Nephron (organoid): ENCODE data around the gene LAMTOR5.

Experiments used
- H3K27ac Mint-ChIP-seq, 3 experiments: 2 replicates each; pipeline ENCODE4 v1.8.0; 2020; ENCODE audit warnings: mixed read lengths in 3 of 3, mild to moderate bottlenecking in 2 of 3, moderate library complexity in 1 of 3
- H3K27me3 Mint-ChIP-seq: 2 replicates; pipeline ENCODE4 v1.8.0; 2021; ENCODE audit warnings: low read depth, mild to moderate bottlenecking, moderate library complexity, mixed read lengths
- H3K36me3 Mint-ChIP-seq: 2 replicates; pipeline ENCODE4 v1.8.0; 2020; ENCODE audit warnings: low read depth, mixed read lengths
- H3K4me1 Mint-ChIP-seq: 2 replicates; pipeline ENCODE4 v1.8.0; 2020; ENCODE audit warnings: mixed read lengths
- H3K4me3 Mint-ChIP-seq, 3 experiments: 2 replicates each; pipeline ENCODE4 v1.8.0; 2020; ENCODE audit warnings: mild to moderate bottlenecking in 3 of 3, mixed read lengths in 3 of 3, moderate library complexity in 2 of 3
- H3K9me3 Mint-ChIP-seq: 2 replicates; pipeline ENCODE4 v1.8.0; 2020; ENCODE audit warnings: mixed read lengths
- TF ChIP-seq, protein P1 (sequence below), 3 experiments: fragments of 200-600 bp; sonication (generic); IDR thresholded peaks; one replicate each; pipeline ENCODE4 v1.5.0; 2021; ENCODE audit warnings: antibody characterized with exemption in 3 of 3; ENCODE audit not compliant: unreplicated experiment in 3 of 3

The LAMTOR5 gene

DNA sequence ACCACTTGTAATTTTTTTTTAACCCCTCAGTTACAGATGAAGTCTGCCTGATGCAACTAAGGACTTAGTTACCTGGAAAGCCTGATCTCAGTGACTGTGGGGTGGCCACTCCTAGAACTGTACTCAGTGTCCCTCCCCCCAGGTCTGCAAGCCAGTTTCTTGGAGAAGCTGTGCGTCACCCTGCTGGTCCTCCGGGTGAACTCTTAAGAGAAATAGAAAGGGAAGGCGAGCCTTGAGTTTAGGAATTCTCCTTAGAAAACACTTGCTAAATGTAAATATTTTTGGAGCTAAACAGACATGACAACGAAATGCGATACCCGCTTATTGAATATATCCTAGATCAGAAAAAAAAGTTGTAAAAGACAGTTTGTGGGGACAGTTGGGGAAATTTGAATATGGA lies 17.4 kb downstream of the LAMTOR5 start:
- TF ChIP-seq, protein P1, sequence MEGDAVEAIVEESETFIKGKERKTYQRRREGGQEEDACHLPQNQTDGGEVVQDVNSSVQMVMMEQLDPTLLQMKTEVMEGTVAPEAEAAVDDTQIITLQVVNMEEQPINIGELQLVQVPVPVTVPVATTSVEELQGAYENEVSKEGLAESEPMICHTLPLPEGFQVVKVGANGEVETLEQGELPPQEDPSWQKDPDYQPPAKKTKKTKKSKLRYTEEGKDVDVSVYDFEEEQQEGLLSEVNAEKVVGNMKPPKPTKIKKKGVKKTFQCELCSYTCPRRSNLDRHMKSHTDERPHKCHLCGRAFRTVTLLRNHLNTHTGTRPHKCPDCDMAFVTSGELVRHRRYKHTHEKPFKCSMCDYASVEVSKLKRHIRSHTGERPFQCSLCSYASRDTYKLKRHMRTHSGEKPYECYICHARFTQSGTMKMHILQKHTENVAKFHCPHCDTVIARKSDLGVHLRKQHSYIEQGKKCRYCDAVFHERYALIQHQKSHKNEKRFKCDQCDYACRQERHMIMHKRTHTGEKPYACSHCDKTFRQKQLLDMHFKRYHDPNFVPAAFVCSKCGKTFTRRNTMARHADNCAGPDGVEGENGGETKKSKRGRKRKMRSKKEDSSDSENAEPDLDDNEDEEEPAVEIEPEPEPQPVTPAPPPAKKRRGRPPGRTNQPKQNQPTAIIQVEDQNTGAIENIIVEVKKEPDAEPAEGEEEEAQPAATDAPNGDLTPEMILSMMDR (IDR thresholded peaks at IDR 0.05; ENCODE audit: unreplicated experiment in 3 of 3): no peak
- Mint-ChIP-seq H3K9me3 (no peaks in the 10 kb centered on the region), H3K4me3 (peak overlapping the region; percentile 79 to 82 (median 81)), H3K27me3 (no peaks in the 10 kb centered on the region), H3K36me3 (peaks cover 9% of the 10 kb centered on the region), H3K27ac (peak overlapping the region; percentile 87 to 93 (median 91)), H3K4me1 (peaks cover 26% of the 10 kb centered on the region)

DNA sequence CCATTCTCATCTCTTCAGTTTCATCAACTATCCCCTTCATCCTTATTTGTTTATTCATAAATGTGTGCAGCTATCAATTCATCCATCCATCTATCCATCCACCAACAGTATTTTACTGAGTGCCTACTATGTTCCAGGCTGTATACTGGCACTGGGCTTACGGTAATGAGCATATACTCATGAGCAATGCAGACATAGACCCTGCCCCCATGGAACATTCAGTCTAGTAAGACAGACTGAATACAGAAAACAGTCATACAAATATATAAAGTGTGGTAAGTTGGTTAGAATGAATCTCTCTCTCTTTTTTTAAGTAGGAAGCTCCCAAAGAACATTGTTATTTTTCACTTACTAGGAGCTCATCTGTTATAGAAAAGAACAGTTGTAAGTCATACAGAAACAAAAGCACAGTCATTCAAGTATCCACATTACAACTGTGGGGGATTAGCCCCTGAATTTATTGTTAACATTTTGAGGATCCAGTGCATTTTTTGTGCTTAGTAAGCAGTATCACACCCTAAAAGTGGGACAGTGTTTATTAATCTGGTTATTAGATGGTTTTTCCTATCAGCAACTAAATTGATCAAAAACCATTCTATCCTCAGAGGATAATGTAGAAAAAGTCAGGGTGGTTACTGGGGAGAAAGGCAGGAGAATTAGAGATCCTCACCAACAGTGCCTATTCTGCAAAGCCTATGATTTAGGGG lies 20.3 kb downstream of the LAMTOR5 start:
- TF ChIP-seq, protein P1 (IDR thresholded peaks at IDR 0.05; ENCODE audit: unreplicated experiment in 3 of 3): no peak
- Mint-ChIP-seq H3K27me3 (no peaks in the 10 kb centered on the region), H3K9me3 (no peaks in the 10 kb centered on the region), H3K4me1 (peaks cover 32% of the 10 kb centered on the region), H3K27ac (no peak overlapping the region), H3K4me3 (no peak overlapping the region), H3K36me3 (no peaks in the 10 kb centered on the region)

DNA sequence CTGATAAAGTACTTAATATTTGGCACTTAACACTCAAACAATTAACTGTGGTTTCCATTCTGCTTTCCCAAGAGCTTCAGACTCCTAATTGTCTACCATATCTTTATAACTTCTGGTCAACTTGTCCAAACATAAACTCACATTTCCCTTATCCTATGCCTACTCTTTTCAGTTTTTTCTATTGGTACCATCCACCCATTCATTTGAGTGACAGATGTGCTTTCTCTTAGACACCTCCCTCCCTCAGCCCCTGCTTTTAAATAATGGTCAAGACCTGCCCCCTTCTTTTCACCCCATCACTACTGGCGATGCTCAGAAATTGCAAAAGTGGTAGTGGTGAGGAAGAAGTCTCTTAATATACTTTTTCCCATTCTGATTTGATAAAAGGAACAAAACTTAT lies 22.1 kb downstream of the LAMTOR5 start:
- H3K27me3 Mint-ChIP-seq: no peaks in the 10 kb centered on the region
- peaks cover 15% of the 10 kb centered on the region for H3K36me3 Mint-ChIP-seq
- TF ChIP-seq, protein P1 (IDR thresholded peaks at IDR 0.05; ENCODE audit: unreplicated experiment in 3 of 3): no peak
- peaks cover 19% of the 10 kb centered on the region for H3K4me1 Mint-ChIP-seq
- no peaks in the 10 kb centered on the region for H3K9me3 Mint-ChIP-seq
- no peak overlapping the region for H3K4me3 Mint-ChIP-seq
- H3K27ac Mint-ChIP-seq: peak overlapping the region in 2 of 3 experiments; percentile 34 to 80

DNA sequence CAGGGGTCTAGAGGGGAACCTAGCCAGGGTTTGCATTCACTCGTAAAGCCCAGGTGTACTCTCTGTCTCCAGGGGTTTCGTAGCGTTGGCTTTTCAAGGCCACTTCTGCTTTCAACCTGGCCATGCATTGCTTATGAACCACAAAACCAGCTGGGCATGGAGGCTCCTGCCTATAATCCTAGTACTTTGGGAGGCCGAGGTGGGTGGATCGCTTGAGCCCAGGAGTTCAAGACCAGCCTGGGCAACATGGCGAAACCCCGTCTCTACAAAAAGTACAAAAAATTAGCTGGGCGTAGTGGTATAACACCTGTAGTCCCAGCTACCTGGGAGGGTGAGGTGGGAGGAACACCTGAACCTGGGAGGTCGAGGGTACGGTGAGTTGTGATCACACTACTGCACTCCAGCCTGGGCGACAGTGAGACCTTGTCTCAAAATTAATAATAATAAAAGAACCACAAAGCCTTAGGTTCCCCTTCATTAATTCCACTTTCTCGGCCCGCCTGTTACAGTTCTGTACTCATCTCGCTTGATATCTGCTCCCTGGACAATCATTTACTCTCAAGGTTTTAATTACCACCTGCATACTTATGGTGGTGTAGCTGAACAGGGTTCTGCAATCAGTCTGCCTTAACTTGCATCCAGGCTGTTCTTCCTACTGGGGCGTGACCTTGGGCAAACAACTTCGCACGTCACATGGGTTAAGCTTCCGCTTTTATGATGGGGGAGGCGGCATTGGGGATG lies 22.7 kb downstream of the LAMTOR5 start:
- H3K9me3 Mint-ChIP-seq: no peaks in the 10 kb centered on the region
- H3K4me3 Mint-ChIP-seq: no peak overlapping the region
- TF ChIP-seq, protein P1 (IDR thresholded peaks at IDR 0.05; ENCODE audit: unreplicated experiment in 3 of 3): no peak
- peaks cover 20% of the 10 kb centered on the region for H3K36me3 Mint-ChIP-seq
- H3K4me1 Mint-ChIP-seq: peaks cover 13% of the 10 kb centered on the region
- no peaks in the 10 kb centered on the region for H3K27me3 Mint-ChIP-seq
- peak overlapping the region in 2 of 3 experiments; percentile 34 to 80 for H3K27ac Mint-ChIP-seq

DNA sequence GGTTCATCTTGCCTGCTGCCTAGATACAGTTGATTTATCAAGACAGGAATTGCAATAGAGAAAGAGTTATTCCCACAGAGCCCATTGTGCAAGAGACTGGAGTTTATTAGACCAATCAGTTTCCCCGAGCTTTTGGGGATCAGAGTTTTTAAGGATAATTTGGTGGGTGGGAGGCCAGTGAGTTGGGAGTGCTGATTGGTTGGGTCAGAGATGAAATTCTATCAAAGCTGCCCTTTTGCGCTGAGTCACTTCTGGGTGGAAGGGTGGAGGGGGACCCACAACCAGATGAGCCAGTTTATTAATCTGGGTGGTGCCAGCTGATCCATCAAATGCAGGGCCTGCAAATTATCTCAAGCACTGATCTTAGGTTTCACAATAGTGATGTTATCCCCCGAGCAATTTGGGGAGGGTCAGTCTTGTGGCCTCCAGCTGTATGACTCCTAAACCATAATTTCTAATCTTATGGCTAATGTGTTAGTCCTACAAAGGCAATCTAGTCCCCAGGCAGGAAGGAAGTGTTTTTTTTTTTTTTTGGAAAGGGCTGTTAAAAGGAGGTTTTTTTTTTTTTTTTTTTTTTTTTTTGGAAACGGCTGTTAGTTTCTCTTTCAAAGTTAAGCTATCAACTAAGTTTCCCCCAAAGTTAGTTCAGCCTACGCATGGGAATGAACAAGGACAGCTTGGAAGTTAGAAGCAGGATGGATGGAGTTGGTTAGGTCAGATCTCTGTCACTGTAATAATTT lies 24.1 kb downstream of the LAMTOR5 start:
- Mint-ChIP-seq H3K27ac (peak overlapping the region in 2 of 3 experiments; percentile 20 to 55), H3K36me3 (peaks cover 31% of the 10 kb centered on the region), H3K9me3 (no peaks in the 10 kb centered on the region), H3K4me1 (peaks cover 6% of the 10 kb centered on the region), H3K27me3 (no peaks in the 10 kb centered on the region), H3K4me3 (no peak overlapping the region)
- TF ChIP-seq, protein P1 (IDR thresholded peaks at IDR 0.05; ENCODE audit: unreplicated experiment in 3 of 3): no peak
